ENCODE data around the gene EGFL8. TPM values are rescaled to one million over a fixed set of nuclear protein-coding genes. Genes with fewer than 3 reads are reported as not detected.

Gene EGFL8
- total and polyA plus RNA-seq, 2 of the 8 experiments (the other 6 are each of a cell fraction or from before 2014, with no cell fraction given), result 5.0 to 9.2 TPM

DNA sequence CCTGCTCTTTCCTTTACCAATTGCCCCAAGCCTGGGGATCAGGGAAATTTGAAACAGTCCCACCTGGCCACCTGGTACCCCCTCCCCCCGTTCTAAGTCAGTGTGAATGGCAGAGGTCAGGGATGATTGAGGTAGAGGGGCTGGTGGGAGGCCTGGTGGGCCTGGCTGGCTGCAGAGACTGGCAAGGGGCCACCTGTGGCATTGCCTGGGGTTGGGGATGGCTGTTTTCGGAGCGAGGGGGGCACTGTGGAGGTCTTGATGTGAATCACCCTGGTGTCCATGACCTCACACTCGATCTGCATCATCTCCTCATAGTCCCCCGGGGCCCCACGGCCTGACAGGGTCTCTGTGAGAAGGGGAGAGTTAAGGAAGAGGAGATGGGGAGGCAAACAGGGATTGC is 48.8 kb upstream of the EGFL8 start (continued):
- no peak for TF ChIP-seq RAD21 (IDR thresholded peaks at IDR 0.05 in 1 of 2, conservative IDR thresholded peaks at IDR 0.05 in 1 of 2; ENCODE audit: low read depth in 2 of 2, low read length in 2 of 2)
- TF ChIP-seq, protein P1, sequence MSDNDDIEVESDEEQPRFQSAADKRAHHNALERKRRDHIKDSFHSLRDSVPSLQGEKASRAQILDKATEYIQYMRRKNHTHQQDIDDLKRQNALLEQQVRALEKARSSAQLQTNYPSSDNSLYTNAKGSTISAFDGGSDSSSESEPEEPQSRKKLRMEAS (IDR thresholded peaks at IDR 0.05), result no peak
- no peak for TF ChIP-seq SIN3A (conservative IDR thresholded peaks at IDR 0.05 in 1 of 2, IDR thresholded peaks at IDR 0.05 in 1 of 2; ENCODE audit: low read depth in 1 of 2, low read length in 2 of 2)
- no peak for TF ChIP-seq SP4 (IDR thresholded peaks at IDR 0.05; ENCODE audit: low read length)
- TF ChIP-seq EZH2 (IDR thresholded peaks at IDR 0.05; ENCODE audit: low read depth, low read length, severe bottlenecking), result no peak
- TF ChIP-seq CEBPB (IDR thresholded peaks at IDR 0.05; ENCODE audit: low read depth, low read length), result no peak
- TF ChIP-seq YY1 (IDR thresholded peaks at IDR 0.05; ENCODE audit: low read depth, low read length), result no peak
- no peak for TF ChIP-seq JUN (IDR thresholded peaks at IDR 0.05; ENCODE audit: low read depth, low read length)

Measured in H1 (cell line).